Activated T-helper 1 cell treated with anti-CD3 and anti-CD28 coated beads, Interleukin-12 subunit alpha, Interleukin-12 subunit beta, Interleukin-2, Interleukin-4 antibody, amounts not matched to agents 30 ng/mL and 10 ng/mL and 1 ng/mL, durations not matched to agents 14 hours and 24 hours and 36 hours (primary cell): ENCODE data around the gene CAMTA1. TPM values are rescaled to one million over a fixed set of nuclear protein-coding genes. Genes with fewer than 3 reads are reported as not detected.
"Not testable (repeated sequence)": the region's sequence is repeated elsewhere in the genome, so short reads cannot be mapped to it uniquely, and the experiment has no call there.

Experiments
- DNase-seq: peaks from one replicate; pipeline ENCODE4 v3.0.0; 2021; ENCODE audit warnings: low spot score
- H3K27ac Mint-ChIP-seq: one replicate; pipeline ENCODE4 v1.8.0; 2021; ENCODE audit warnings: mild to moderate bottlenecking, mixed read lengths
- H3K27me3 Mint-ChIP-seq: one replicate; pipeline ENCODE4 v1.8.0; 2022; ENCODE audit warnings: mild to moderate bottlenecking, moderate library complexity, mixed read lengths; ENCODE audit not compliant: insufficient read depth
- H3K36me3 Mint-ChIP-seq: one replicate; pipeline ENCODE4 v1.8.0; 2021; ENCODE audit warnings: low read depth, mixed read lengths
- H3K4me1 Mint-ChIP-seq: one replicate; pipeline ENCODE4 v1.8.0; 2021; ENCODE audit warnings: low read depth, mixed read lengths
- H3K4me3 Mint-ChIP-seq: one replicate; pipeline ENCODE4 v1.8.0; 2021; ENCODE audit warnings: mild to moderate bottlenecking, moderate library complexity, mixed read lengths
- H3K9me3 Mint-ChIP-seq: one replicate; pipeline ENCODE4 v1.8.0; 2021; ENCODE audit warnings: mixed read lengths
- intact Hi-C: fragments of 100-400 bp; cut with micrococcal nuclease; formaldehyde crosslinking; loops from one replicate; pipeline ENCODE4 v1.15.1; 2024
- total RNA-seq: library from RNA; stranded (reverse); gene quantifications from 2 replicates; pipeline ENCODE4 v1.2.3, GENCODE V29; 2022

CAMTA1 gene
- total RNA-seq, 1 donor from 2014 or later: 57.2 TPM

- H3K9me3 Mint-ChIP-seq: no peaks in the 10 kb centered on the region
- H3K27ac Mint-ChIP-seq: no peak overlapping the region
- H3K27me3 Mint-ChIP-seq: peaks cover 4% of the 10 kb centered on the region
- H3K36me3 Mint-ChIP-seq: no peaks in the 10 kb centered on the region
- H3K4me1 Mint-ChIP-seq: no peaks in the 10 kb centered on the region
- DNase-seq: no peak
- intact Hi-C loops: no loop called here
- no peak overlapping the region for H3K4me3 Mint-ChIP-seq
Observed at GRCh38 chr1:7136166-7136953, 351.1 kb downstream of the CAMTA1 start.

GRCh38 chr1:7140251-7140650 is 355.0 kb downstream of the CAMTA1 start:
- intact Hi-C loops: no loop called here

GRCh38 chr1:7145947-7146346 is 360.7 kb downstream of the CAMTA1 start:
- Mint-ChIP-seq H3K27ac (no peak overlapping the region), H3K4me3 (no peak overlapping the region), H3K36me3 (no peaks in the 10 kb centered on the region)

More at GRCh38 chr1:7140251-7140650, 355.0 kb downstream of the CAMTA1 start:
- Mint-ChIP-seq H3K36me3 (no peaks in the 10 kb centered on the region), H3K4me1 (no peaks in the 10 kb centered on the region), H3K27ac (no peak overlapping the region), H3K9me3 (no peaks in the 10 kb centered on the region), H3K4me3 (no peak overlapping the region), H3K27me3 (peaks cover 2% of the 10 kb centered on the region)
- no peak for DNase-seq

GRCh38 chr1:7146710-7147109 is 361.5 kb downstream of the CAMTA1 start:
- Mint-ChIP-seq H3K36me3 (no peaks in the 10 kb centered on the region), H3K27me3 (peaks cover 2% of the 10 kb centered on the region), H3K4me3 (no peak overlapping the region), H3K27ac (no peak overlapping the region), H3K4me1 (no peaks in the 10 kb centered on the region), H3K9me3 (no peaks in the 10 kb centered on the region)
- no peak for DNase-seq
- intact Hi-C loops: no loop called here

More at GRCh38 chr1:7145947-7146346, 360.7 kb downstream of the CAMTA1 start:
- no peak for DNase-seq
- intact Hi-C loops: no loop called here
- Mint-ChIP-seq H3K27me3 (peaks cover 2% of the 10 kb centered on the region), H3K9me3 (no peaks in the 10 kb centered on the region), H3K4me1 (no peaks in the 10 kb centered on the region)

- H3K4me1 Mint-ChIP-seq, H3K27ac Mint-ChIP-seq, H3K4me3 Mint-ChIP-seq, intact Hi-C loops, H3K36me3 Mint-ChIP-seq, DNase-seq, H3K9me3 Mint-ChIP-seq, H3K27me3 Mint-ChIP-seq: not testable (repeated sequence)
Observed at GRCh38 chr1:7147581-7148282, 362.5 kb downstream of the CAMTA1 start.

GRCh38 chr1:7149080-7149838 is 364.0 kb downstream of the CAMTA1 start:
- Mint-ChIP-seq H3K4me1 (no peaks in the 10 kb centered on the region), H3K36me3 (no peaks in the 10 kb centered on the region), H3K27ac (no peak overlapping the region), H3K27me3 (no peaks in the 10 kb centered on the region), H3K4me3 (no peak overlapping the region), H3K9me3 (no peaks in the 10 kb centered on the region)
- intact Hi-C loops: no loop called here
- DNase-seq: no peak

- intact Hi-C loops: no loop called here
- Mint-ChIP-seq H3K27me3 (no peaks in the 10 kb centered on the region), H3K4me3 (no peak overlapping the region), H3K36me3 (no peaks in the 10 kb centered on the region), H3K9me3 (no peaks in the 10 kb centered on the region), H3K4me1 (no peaks in the 10 kb centered on the region), H3K27ac (no peak overlapping the region)
- no peak for DNase-seq
Observed at GRCh38 chr1:7150724-7151280, 365.5 kb downstream of the CAMTA1 start.

- no peaks in the 10 kb centered on the region for H3K4me1 Mint-ChIP-seq
Observed at GRCh38 chr1:7151978-7152377, 366.7 kb downstream of the CAMTA1 start.

GRCh38 chr1:7152655-7153054 is 367.4 kb downstream of the CAMTA1 start:
- Mint-ChIP-seq H3K36me3 (no peaks in the 10 kb centered on the region), H3K27me3 (no peaks in the 10 kb centered on the region), H3K9me3 (no peaks in the 10 kb centered on the region), H3K27ac (no peak overlapping the region), H3K4me3 (no peak overlapping the region), H3K4me1 (no peaks in the 10 kb centered on the region)
- DNase-seq: no peak
- intact Hi-C loops: no loop called here

More at GRCh38 chr1:7151978-7152377, 366.7 kb downstream of the CAMTA1 start:
- no peak for DNase-seq
- Mint-ChIP-seq H3K4me3 (no peak overlapping the region), H3K36me3 (no peaks in the 10 kb centered on the region), H3K27ac (no peak overlapping the region), H3K9me3 (no peaks in the 10 kb centered on the region), H3K27me3 (no peaks in the 10 kb centered on the region)
- intact Hi-C loops: no loop called here

- Mint-ChIP-seq H3K9me3 (no peaks in the 10 kb centered on the region), H3K27me3 (no peaks in the 10 kb centered on the region), H3K27ac (no peak overlapping the region), H3K4me1 (no peaks in the 10 kb centered on the region), H3K4me3 (no peak overlapping the region), H3K36me3 (no peaks in the 10 kb centered on the region)
- intact Hi-C loops: no loop called here
- DNase-seq: no peak
Observed at GRCh38 chr1:7153464-7153863, 368.2 kb downstream of the CAMTA1 start.

- Mint-ChIP-seq H3K4me3 (no peak overlapping the region), H3K4me1 (no peaks in the 10 kb centered on the region), H3K27me3 (no peaks in the 10 kb centered on the region), H3K27ac (no peak overlapping the region), H3K9me3 (no peaks in the 10 kb centered on the region), H3K36me3 (no peaks in the 10 kb centered on the region)
- DNase-seq: no peak
- intact Hi-C loops: no loop called here
Observed at GRCh38 chr1:7159116-7159781, 374.0 kb downstream of the CAMTA1 start.

GRCh38 chr1:7168554-7168953 is 383.3 kb downstream of the CAMTA1 start:
- H3K9me3 Mint-ChIP-seq, intact Hi-C loops, DNase-seq, H3K4me3 Mint-ChIP-seq, H3K27ac Mint-ChIP-seq, H3K27me3 Mint-ChIP-seq, H3K4me1 Mint-ChIP-seq, H3K36me3 Mint-ChIP-seq: not testable (repeated sequence)
